ENCODE results near the gene COA1. TPM values are rescaled to one million over a fixed set of nuclear protein-coding genes. Genes with fewer than 3 reads are reported as not detected.
"Not testable (repeated sequence)": the region's sequence is repeated elsewhere in the genome, so short reads cannot be mapped to it uniquely, and the experiment has no call there.

The COA1 gene
- polyA plus RNA-seq, 3 donors, result 62.5 to 75.0 (median 74.5) TPM

- DNase-seq (ENCODE audit: low read depth in 3 of 3, low spot score in 2 of 3), result no peak
Measured at GRCh38 chr7:43637114-43637806, 92.1 kb downstream of the COA1 start.

GRCh38 chr7:43636093-43636492, 93.2 kb downstream of the COA1 start:
- DNase-seq (ENCODE audit: low read depth in 3 of 3, low spot score in 2 of 3), result no peak

GRCh38 chr7:43634384-43634783, 94.9 kb downstream of the COA1 start:
- DNase-seq (ENCODE audit: low read depth in 3 of 3, low spot score in 2 of 3), result no peak

GRCh38 chr7:43632746-43633145, 96.6 kb downstream of the COA1 start:
- DNase-seq (ENCODE audit: low read depth in 3 of 3, low spot score in 2 of 3), result no peak

- no peak for DNase-seq (ENCODE audit: low read depth in 3 of 3, low spot score in 2 of 3)
Measured at GRCh38 chr7:43631559-43631958, 97.8 kb downstream of the COA1 start.

- no peak for DNase-seq (ENCODE audit: low read depth in 3 of 3, low spot score in 2 of 3)
Measured at GRCh38 chr7:43630482-43630881, 98.8 kb downstream of the COA1 start.

- DNase-seq (ENCODE audit: low read depth in 3 of 3, low spot score in 2 of 3), result no peak
Measured at GRCh38 chr7:43629857-43630256, 99.5 kb downstream of the COA1 start.

- DNase-seq (ENCODE audit: low read depth in 3 of 3, low spot score in 2 of 3), result no peak
Measured at GRCh38 chr7:43628431-43628830, 100.9 kb downstream of the COA1 start.

GRCh38 chr7:43627798-43628197, 101.5 kb downstream of the COA1 start:
- not testable (repeated sequence) for DNase-seq (ENCODE audit: low read depth in 3 of 3, low spot score in 2 of 3)

GRCh38 chr7:43626695-43627094, 102.6 kb downstream of the COA1 start:
- no peak for DNase-seq (ENCODE audit: low read depth in 3 of 3, low spot score in 2 of 3)

- no peak for DNase-seq (ENCODE audit: low read depth in 3 of 3, low spot score in 2 of 3)
Measured at GRCh38 chr7:43625980-43626379, 103.3 kb downstream of the COA1 start.

- no peak for DNase-seq (ENCODE audit: low read depth in 3 of 3, low spot score in 2 of 3)
Measured at GRCh38 chr7:43625453-43625852, 103.9 kb downstream of the COA1 start.

- DNase-seq (ENCODE audit: low read depth in 3 of 3, low spot score in 2 of 3), result no peak
Measured at GRCh38 chr7:43624156-43624555, 105.2 kb downstream of the COA1 start.

GRCh38 chr7:43621729-43622448, 107.4 kb downstream of the COA1 start:
- no peak for DNase-seq (ENCODE audit: low read depth in 3 of 3, low spot score in 2 of 3)

GRCh38 chr7:43619213-43620012, 109.9 kb downstream of the COA1 start:
- DNase-seq (ENCODE audit: low read depth in 3 of 3, low spot score in 2 of 3), result no peak

GRCh38 chr7:43618073-43618472, 111.2 kb downstream of the COA1 start:
- DNase-seq (ENCODE audit: low read depth in 3 of 3, low spot score in 2 of 3), result no peak

GRCh38 chr7:43616977-43617376, 112.3 kb downstream of the COA1 start:
- DNase-seq (ENCODE audit: low read depth in 3 of 3, low spot score in 2 of 3), result no peak

- no peak for DNase-seq (ENCODE audit: low read depth in 3 of 3, low spot score in 2 of 3)
Measured at GRCh38 chr7:43615558-43616145, 113.7 kb downstream of the COA1 start.

GRCh38 chr7:43612599-43613589, 116.4 kb downstream of the COA1 start:
- DNase-seq (ENCODE audit: low read depth in 3 of 3, low spot score in 2 of 3), result no peak

GRCh38 chr7:43612128-43612527, 117.2 kb downstream of the COA1 start:
- DNase-seq (ENCODE audit: low read depth in 3 of 3, low spot score in 2 of 3), result no peak
